ENCODE results near the gene KIAA1755.
A peak's percentile ranks its signal among the peaks of the same experiment; 100 is the strongest.

Gene KIAA1755

DNA sequence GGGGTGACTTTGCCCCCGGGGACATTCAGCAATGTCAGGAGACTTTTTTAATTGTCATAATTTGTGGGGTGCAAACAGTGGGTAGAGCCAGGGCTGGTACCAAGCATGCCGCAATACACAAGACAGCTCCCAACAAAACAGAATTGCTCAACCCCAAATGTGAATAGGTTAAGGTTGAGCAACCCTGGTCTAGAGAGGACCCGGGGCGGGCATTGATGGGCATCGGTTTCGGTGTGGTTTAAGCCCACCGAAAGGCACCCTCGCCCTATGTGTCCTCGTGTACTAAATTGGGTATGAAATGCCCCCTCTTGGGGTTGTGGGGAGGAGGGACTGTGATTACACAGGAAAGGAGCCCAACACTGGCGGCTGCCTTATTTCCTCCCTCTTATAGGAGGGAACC lies 36.0 kb downstream of the KIAA1755 start:
- TF ChIP-seq, protein P1, sequence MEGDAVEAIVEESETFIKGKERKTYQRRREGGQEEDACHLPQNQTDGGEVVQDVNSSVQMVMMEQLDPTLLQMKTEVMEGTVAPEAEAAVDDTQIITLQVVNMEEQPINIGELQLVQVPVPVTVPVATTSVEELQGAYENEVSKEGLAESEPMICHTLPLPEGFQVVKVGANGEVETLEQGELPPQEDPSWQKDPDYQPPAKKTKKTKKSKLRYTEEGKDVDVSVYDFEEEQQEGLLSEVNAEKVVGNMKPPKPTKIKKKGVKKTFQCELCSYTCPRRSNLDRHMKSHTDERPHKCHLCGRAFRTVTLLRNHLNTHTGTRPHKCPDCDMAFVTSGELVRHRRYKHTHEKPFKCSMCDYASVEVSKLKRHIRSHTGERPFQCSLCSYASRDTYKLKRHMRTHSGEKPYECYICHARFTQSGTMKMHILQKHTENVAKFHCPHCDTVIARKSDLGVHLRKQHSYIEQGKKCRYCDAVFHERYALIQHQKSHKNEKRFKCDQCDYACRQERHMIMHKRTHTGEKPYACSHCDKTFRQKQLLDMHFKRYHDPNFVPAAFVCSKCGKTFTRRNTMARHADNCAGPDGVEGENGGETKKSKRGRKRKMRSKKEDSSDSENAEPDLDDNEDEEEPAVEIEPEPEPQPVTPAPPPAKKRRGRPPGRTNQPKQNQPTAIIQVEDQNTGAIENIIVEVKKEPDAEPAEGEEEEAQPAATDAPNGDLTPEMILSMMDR (IDR thresholded peaks at IDR 0.05; ENCODE audit: low read depth, low read length): no peak
- no peak for TF ChIP-seq EZH2phosphoT487 (IDR thresholded peaks at IDR 0.05; ENCODE audit: low read depth)
- H3K4me3 ChIP-seq (ENCODE audit: low read length): no peak overlapping the region
- no peaks in the 10 kb centered on the region for H3K27me3 ChIP-seq (ENCODE audit: low read depth, low read length)
- H3K36me3 ChIP-seq (replicated peaks; ENCODE audit: low read depth, low read length): no peaks in the 10 kb centered on the region
- no peaks in the 10 kb centered on the region for H3K9me3 ChIP-seq (ENCODE audit: insufficient read depth, low read length)
- H3K27ac ChIP-seq (ENCODE audit: low read length): no peak overlapping the region
- H3K79me2 ChIP-seq (ENCODE audit: low read length): no peaks in the 10 kb centered on the region
- no peak overlapping the region for H3K9ac ChIP-seq (ENCODE audit: low read length)
- H2AFZ ChIP-seq (ENCODE audit: low read depth, low read length): no peak overlapping the region
- no peaks in the 10 kb centered on the region for H4K20me1 ChIP-seq (ENCODE audit: insufficient read depth, low read length)
- peaks cover 6% of the 10 kb centered on the region for H3K4me1 ChIP-seq (ENCODE audit: low read length)
- no peak overlapping the region for H3K4me2 ChIP-seq (ENCODE audit: low read length)

DNA sequence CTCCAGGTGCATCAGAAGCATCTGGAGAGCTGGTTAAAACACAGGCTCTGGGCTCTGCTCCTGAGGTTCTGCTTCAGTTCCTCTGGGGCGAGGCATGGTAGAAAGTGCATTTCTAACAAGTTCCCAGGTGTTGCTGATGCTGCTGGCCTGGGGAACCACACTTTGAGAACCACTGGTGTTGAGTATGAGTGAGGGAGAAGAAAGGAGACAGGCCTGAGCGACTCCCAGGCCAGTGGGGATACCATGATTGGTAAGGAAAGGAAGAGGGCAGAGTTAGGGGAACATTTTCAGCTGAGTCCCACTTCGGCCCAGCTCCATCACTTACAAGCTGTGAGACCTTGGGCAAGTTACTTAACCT lies 36.8 kb downstream of the KIAA1755 start:
- H3K27ac ChIP-seq (ENCODE audit: low read length): no peak overlapping the region
- H3K79me2 ChIP-seq (ENCODE audit: low read length): no peaks in the 10 kb centered on the region
- TF ChIP-seq, protein P1 (IDR thresholded peaks at IDR 0.05; ENCODE audit: low read depth, low read length): no peak

DNA sequence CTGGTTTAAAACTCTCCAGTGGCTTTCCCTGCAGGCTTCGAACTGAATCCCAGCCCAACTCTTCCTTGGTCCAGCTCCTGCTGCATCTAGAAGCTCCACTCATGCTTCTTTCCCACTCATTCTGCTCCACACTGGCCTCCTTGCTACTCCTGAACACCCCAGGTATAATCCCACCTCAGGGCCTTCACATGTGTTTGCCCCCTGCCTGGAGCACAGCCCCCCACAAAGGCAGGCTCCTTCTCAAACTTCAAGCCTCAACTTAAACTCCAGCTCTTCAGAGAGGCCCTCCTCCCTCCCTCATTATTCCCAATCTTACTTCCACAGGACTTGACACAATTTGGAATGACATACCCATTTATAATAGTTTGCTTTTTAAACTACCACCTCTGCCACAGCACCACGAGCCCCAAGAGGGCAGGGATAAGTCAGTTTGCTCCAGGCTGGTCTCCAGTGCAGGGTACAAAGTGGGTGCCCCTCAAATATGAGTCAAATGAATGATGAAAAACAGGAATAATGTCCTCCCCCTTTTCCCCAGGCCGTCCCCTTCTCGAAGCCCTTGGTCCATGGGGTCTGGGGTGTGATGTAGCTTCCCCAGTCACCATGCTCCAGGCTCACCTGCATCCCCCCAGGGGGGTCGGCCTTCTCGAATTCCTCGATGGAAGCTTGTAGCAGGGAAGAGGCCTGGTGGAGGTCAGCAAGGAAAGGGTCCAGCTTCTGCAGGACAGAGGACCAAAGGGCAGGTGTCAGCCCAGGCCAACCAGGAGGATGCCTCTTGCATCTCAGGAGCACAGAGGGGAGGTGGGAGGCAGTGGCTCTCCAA lies 37.4 kb downstream of the KIAA1755 start:
- H3K27ac ChIP-seq (ENCODE audit: low read length): no peak overlapping the region
- no peaks in the 10 kb centered on the region for H4K20me1 ChIP-seq (ENCODE audit: insufficient read depth, low read length)
- no peaks in the 10 kb centered on the region for H3K9me3 ChIP-seq (ENCODE audit: insufficient read depth, low read length)
- H3K9ac ChIP-seq (ENCODE audit: low read length): no peak overlapping the region
- no peak overlapping the region for H2AFZ ChIP-seq (ENCODE audit: low read depth, low read length)
- no peaks in the 10 kb centered on the region for H3K36me3 ChIP-seq (replicated peaks; ENCODE audit: low read depth, low read length)
- TF ChIP-seq, protein P1 (IDR thresholded peaks at IDR 0.05; ENCODE audit: low read depth, low read length): peak; percentile 24; the same call in 1 of the 2 replicates
- TF ChIP-seq EZH2phosphoT487 (IDR thresholded peaks at IDR 0.05; ENCODE audit: low read depth): no peak
- no peak overlapping the region for H3K4me3 ChIP-seq (ENCODE audit: low read length)
- H3K27me3 ChIP-seq (ENCODE audit: low read depth, low read length): no peaks in the 10 kb centered on the region
- H3K4me1 ChIP-seq (ENCODE audit: low read length): peaks cover 6% of the 10 kb centered on the region
- no peak overlapping the region for H3K4me2 ChIP-seq (ENCODE audit: low read length)
- no peaks in the 10 kb centered on the region for H3K79me2 ChIP-seq (ENCODE audit: low read length)

More for the DNA sequence above, 36.8 kb downstream of the KIAA1755 start:
- H3K4me3 ChIP-seq (ENCODE audit: low read length): no peak overlapping the region
- H3K36me3 ChIP-seq (replicated peaks; ENCODE audit: low read depth, low read length): no peaks in the 10 kb centered on the region
- H3K4me2 ChIP-seq (ENCODE audit: low read length): no peak overlapping the region
- no peaks in the 10 kb centered on the region for H3K27me3 ChIP-seq (ENCODE audit: low read depth, low read length)
- H3K9me3 ChIP-seq (ENCODE audit: insufficient read depth, low read length): no peaks in the 10 kb centered on the region
- peaks cover 6% of the 10 kb centered on the region for H3K4me1 ChIP-seq (ENCODE audit: low read length)
- H3K9ac ChIP-seq (ENCODE audit: low read length): no peak overlapping the region
- H4K20me1 ChIP-seq (ENCODE audit: insufficient read depth, low read length): no peaks in the 10 kb centered on the region
- no peak overlapping the region for H2AFZ ChIP-seq (ENCODE audit: low read depth, low read length)

DNA sequence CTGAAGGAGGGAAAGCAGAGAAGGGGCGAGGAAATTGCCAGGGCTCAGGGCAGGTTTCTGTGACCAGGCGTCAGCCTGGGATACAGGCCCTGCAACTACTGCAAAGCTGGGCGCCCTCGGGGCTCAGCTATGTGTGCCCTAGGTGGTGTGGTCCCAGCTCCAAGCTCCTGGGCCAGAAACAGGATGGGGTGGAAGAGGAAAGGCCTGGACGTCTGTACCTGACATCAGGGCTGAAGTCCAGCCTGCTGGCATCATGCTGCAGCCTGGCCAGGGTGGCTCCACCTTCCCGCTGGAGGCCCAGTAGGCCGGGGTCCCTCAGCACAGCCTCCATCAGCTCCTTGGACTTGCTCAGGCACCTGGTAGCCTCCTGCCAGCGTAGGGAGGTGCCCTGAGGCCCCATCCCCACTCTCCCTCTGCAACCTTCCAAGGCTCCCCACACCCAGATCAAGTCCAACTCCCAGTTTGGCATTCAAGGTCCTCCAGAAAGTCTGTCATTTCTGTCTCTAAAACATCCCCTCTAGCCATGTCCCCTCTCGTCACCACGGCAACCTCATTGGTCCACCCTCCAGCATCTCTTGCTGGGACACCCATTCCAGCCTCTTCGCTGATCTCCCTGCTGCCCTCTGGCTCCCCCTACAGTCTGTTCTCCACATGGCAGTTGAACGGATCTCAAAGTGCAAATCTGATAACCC lies 38.2 kb downstream of the KIAA1755 start:
- Histone ChIP-seq H3K9me3 (ENCODE audit: insufficient read depth, low read length) (no peaks in the 10 kb centered on the region), H3K9ac (ENCODE audit: low read length) (no peak overlapping the region), H3K79me2 (ENCODE audit: low read length) (no peaks in the 10 kb centered on the region), H2AFZ (ENCODE audit: low read depth, low read length) (no peak overlapping the region), H3K4me3 (ENCODE audit: low read length) (no peak overlapping the region), H3K4me2 (ENCODE audit: low read length) (no peak overlapping the region), H3K36me3 (replicated peaks; ENCODE audit: low read depth, low read length) (no peaks in the 10 kb centered on the region), H3K4me1 (ENCODE audit: low read length) (peaks cover 6% of the 10 kb centered on the region), H3K27me3 (ENCODE audit: low read depth, low read length) (no peaks in the 10 kb centered on the region), H3K27ac (ENCODE audit: low read length) (no peak overlapping the region), H4K20me1 (ENCODE audit: insufficient read depth, low read length) (no peaks in the 10 kb centered on the region)
- TF ChIP-seq, protein P1 (IDR thresholded peaks at IDR 0.05; ENCODE audit: low read depth, low read length): peak; percentile 98
- TF ChIP-seq EZH2phosphoT487 (IDR thresholded peaks at IDR 0.05; ENCODE audit: low read depth): no peak
